PC-3 (cell line): ENCODE results near the gene MYO16. TPM values are rescaled to one million over a fixed set of nuclear protein-coding genes. Genes with fewer than 3 reads are reported as not detected.

Experiments
- ATAC-seq: fragments of 200-7000 bp; cut with Tn5 transposase; 2 replicates; pipeline ENCODE4 v1.9.1; 2020; ENCODE audit warnings: mild to moderate bottlenecking, moderate library complexity
- BruUV-seq: library from RNA; stranded (reverse); fragments of 400-500 nt; replicated peaks from 2 replicates; lab custom pipeline; 2021; lab: Mats Ljungman, UMichigan
- CTCF ChIA-PET: fragments of 300-600 bp; sonication (Branson Sonifier 250); formaldehyde crosslinking; loops from one replicate; lab custom pipeline; 2022; ENCODE audit warnings: antibody characterized with exemption; lab: Charles Lee
- POLR2A ChIA-PET: fragments of 300-600 bp; sonication (Branson Sonifier 250); formaldehyde crosslinking; loops from one replicate; lab custom pipeline; 2022; ENCODE audit warnings: antibody characterized with exemption; ENCODE audit not compliant: unreplicated experiment; lab: Charles Lee
- DNase-seq: peaks from one replicate; pipeline ENCODE4 v3.0.0-alpha.2; 2015
- H2AFZ ChIP-seq: fragments of 300-600 bp; sonication (generic); 2 replicates; pipeline ENCODE4 v1.6.0; 2016; ENCODE audit warnings: antibody characterized with exemption, low read length
- H3F3A ChIP-seq: fragments of 300-600 bp; sonication (generic); one replicate; pipeline ENCODE4 v1.6.0; 2017; ENCODE audit warnings: antibody characterized with exemption, low read length, control low read depth, mild to moderate bottlenecking; ENCODE audit not compliant: unreplicated experiment
- H3K27ac ChIP-seq: fragments of 300-600 bp; sonication (generic); 2 replicates; pipeline ENCODE4 v1.5.1; 2016; ENCODE audit warnings: mild to moderate bottlenecking, low read length
- H3K27me3 ChIP-seq: fragments of 300-600 bp; sonication (generic); 2 replicates; pipeline ENCODE4 v1.6.1; 2016; ENCODE audit warnings: low read length, mixed read lengths
- H3K36me3 ChIP-seq: fragments of 300-600 bp; sonication (generic); 2 replicates; pipeline ENCODE4 v1.6.1; 2016; ENCODE audit warnings: low read depth, mixed run types, low read length, mixed read lengths
- H3K4me1 ChIP-seq: fragments of 300-600 bp; sonication (generic); 2 replicates; pipeline ENCODE4 v1.5.1; 2016; ENCODE audit warnings: low read length; ENCODE audit not compliant: insufficient read depth
- H3K4me2 ChIP-seq: fragments of 300-600 bp; sonication (generic); 2 replicates; pipeline ENCODE4 v1.6.0; 2016; ENCODE audit warnings: low read length
- H3K4me3 ChIP-seq: fragments of 300-600 bp; sonication (generic); 2 replicates; pipeline ENCODE4 v1.5.1; 2016; ENCODE audit warnings: mild to moderate bottlenecking, low read length, mixed read lengths
- H3K79me2 ChIP-seq: fragments of 300-600 bp; sonication (generic); 2 replicates; pipeline ENCODE4 v1.6.1; 2017; ENCODE audit warnings: low read length, mixed read lengths
- H3K9ac ChIP-seq: fragments of 300-600 bp; sonication (generic); 2 replicates; pipeline ENCODE4 v1.6.0; 2016; ENCODE audit warnings: mild to moderate bottlenecking, low read length
- H3K9me2 ChIP-seq: fragments of 300-600 bp; sonication (generic); replicated peaks from 2 replicates; pipeline ENCODE4 v1.6.1; 2016; ENCODE audit warnings: mixed run types, low read length, mixed read lengths
- H3K9me3 ChIP-seq: fragments of 300-600 bp; sonication (generic); 2 replicates; pipeline ENCODE4 v1.6.1; 2016; ENCODE audit warnings: low read length, mixed read lengths
- H4K20me1 ChIP-seq: fragments of 300-600 bp; sonication (generic); 2 replicates; pipeline ENCODE4 v1.6.1; 2016; ENCODE audit warnings: low read length, mixed read lengths
- EZH2 ChIP-seq: fragments of 300-600 bp; sonication (generic); IDR thresholded peaks from one replicate; pipeline ENCODE4 v1.6.1; 2017; ENCODE audit warnings: antibody characterized with exemption, mild to moderate bottlenecking, low read length; ENCODE audit not compliant: unreplicated experiment
- EZH2phosphoT487 ChIP-seq: fragments of 300-600 bp; sonication (generic); IDR thresholded peaks from 2 replicates; pipeline ENCODE4 v1.6.1; 2018; ENCODE audit warnings: mild to moderate bottlenecking, antibody characterized with exemption, low read length, borderline replicate concordance
- intact Hi-C: fragments of 100-400 bp; cut with micrococcal nuclease; formaldehyde crosslinking; loops from 2 replicates; pipeline ENCODE4 v1.9.0; 2023
- total RNA-seq: library from RNA; depleted of rRNA; stranded (reverse); fragments of >200 nt; gene quantifications from 2 replicates; pipeline ENCODE4 v1.2.3, GENCODE V29; 2014
- TF ChIP-seq, protein P1 (sequence below): fragments of 300-600 bp; sonication (generic); conservative IDR thresholded peaks from 2 replicates; pipeline ENCODE4 v1.5.1; 2017; ENCODE audit warnings: antibody characterized with exemption, low read depth, mild to moderate bottlenecking, low read length

The MYO16 gene
- total RNA-seq, 1 experiment from 2014 or later, result not detected

DNA sequence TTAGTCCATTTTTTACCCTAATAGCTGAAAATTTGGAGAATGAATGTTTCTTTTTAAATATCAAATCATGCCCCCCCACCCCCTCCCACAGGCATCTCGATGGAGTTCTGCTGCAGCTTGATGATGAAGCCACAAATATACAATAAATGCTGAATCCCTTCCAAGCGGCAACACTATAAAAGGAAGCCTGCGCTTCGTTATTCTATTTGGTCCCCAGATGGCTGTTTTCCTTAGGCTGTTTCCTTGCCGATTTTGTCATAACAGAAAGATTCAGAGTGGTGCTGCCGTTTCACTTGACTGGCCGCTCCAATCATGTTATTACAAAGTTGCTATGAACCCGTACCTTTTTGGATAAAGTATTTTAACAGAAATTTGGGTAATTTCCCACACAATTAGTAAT lies 79.5 kb downstream of the MYO16 start:
- no TSS peak for BruUV-seq
- ATAC-seq, result no peak

DNA sequence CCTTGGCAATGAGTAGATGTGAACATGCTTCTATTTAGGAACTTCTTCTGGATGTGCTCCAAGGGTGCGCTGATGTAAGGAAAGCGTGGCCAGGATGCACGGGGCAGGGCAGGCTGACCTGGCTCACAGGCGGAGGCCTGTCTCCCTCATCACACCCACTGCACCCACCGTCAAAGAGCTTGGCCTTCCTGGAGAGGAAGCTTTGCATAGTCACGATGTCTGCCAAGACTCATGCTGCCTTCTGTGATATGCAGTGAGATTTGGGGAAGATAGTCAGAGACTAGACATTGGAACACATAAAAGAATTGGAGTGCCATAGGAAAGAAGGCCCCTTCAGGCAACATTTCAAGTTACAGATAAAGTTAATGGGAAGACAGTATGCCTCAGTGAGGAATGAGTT lies 82.0 kb downstream of the MYO16 start:
- Histone ChIP-seq H3K4me2 (no peak overlapping the region), H3K9me3 (no peaks in the 10 kb centered on the region), H3K4me1 (no peaks in the 10 kb centered on the region), H2AFZ (no peak overlapping the region), H3K36me3 (no peaks in the 10 kb centered on the region), H3K9ac (no peak overlapping the region), H3K4me3 (no peak overlapping the region), H3F3A (no peaks in the 10 kb centered on the region), H3K9me2 (no peaks in the 10 kb centered on the region), H3K27me3 (peaks cover 29% of the 10 kb centered on the region), H3K79me2 (no peaks in the 10 kb centered on the region), H4K20me1 (no peaks in the 10 kb centered on the region), H3K27ac (no peak overlapping the region)
- DNase-seq (no peak), ATAC-seq (no peak)
- no peak for TF ChIP-seq EZH2
- TF ChIP-seq, protein P1, sequence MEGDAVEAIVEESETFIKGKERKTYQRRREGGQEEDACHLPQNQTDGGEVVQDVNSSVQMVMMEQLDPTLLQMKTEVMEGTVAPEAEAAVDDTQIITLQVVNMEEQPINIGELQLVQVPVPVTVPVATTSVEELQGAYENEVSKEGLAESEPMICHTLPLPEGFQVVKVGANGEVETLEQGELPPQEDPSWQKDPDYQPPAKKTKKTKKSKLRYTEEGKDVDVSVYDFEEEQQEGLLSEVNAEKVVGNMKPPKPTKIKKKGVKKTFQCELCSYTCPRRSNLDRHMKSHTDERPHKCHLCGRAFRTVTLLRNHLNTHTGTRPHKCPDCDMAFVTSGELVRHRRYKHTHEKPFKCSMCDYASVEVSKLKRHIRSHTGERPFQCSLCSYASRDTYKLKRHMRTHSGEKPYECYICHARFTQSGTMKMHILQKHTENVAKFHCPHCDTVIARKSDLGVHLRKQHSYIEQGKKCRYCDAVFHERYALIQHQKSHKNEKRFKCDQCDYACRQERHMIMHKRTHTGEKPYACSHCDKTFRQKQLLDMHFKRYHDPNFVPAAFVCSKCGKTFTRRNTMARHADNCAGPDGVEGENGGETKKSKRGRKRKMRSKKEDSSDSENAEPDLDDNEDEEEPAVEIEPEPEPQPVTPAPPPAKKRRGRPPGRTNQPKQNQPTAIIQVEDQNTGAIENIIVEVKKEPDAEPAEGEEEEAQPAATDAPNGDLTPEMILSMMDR, result no peak
- ChIA-PET CTCF (no interaction called here), POLR2A (no interaction called here)
- intact Hi-C loops, result no loop called here
- BruUV-seq, result no TSS peak

More for the DNA sequence above, 79.5 kb downstream of the MYO16 start:
- Histone ChIP-seq H3K4me2 (no peak overlapping the region), H4K20me1 (no peaks in the 10 kb centered on the region), H3F3A (no peaks in the 10 kb centered on the region), H3K27ac (no peak overlapping the region), H3K27me3 (peaks cover 10% of the 10 kb centered on the region; the same call in 1 of the 2 replicates), H3K79me2 (no peaks in the 10 kb centered on the region), H3K4me3 (no peak overlapping the region), H3K9ac (no peak overlapping the region), H3K9me3 (no peaks in the 10 kb centered on the region), H2AFZ (no peak overlapping the region), H3K36me3 (no peaks in the 10 kb centered on the region), H3K4me1 (no peaks in the 10 kb centered on the region), H3K9me2 (no peaks in the 10 kb centered on the region)
- POLR2A ChIA-PET, result no interaction called here
- intact Hi-C loops, result no loop called here
- CTCF ChIA-PET, result no interaction called here
- TF ChIP-seq EZH2phosphoT487, result no peak
- TF ChIP-seq, protein P1, result no peak
- no peak for TF ChIP-seq EZH2
- DNase-seq, result no peak

DNA sequence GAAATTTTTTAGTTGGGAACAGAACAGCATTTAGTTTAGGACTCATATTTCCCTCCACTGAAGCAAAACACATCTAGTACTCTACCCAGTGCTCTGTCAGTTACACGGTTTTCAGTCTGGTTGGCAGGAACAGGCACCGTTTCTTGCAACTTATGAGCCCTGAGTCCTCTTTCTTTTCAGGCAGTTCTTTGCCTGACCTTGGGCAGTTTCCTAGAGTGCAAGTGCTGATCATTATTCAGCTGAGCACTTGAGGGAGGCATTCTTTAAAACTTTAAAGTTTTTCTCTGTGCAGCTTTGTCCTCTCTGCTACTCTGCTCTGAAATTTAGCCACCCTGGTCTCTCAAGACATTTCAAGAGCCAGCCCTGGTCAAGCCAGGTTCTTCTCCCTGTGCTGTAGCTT lies 96.1 kb downstream of the MYO16 start:
- CTCF ChIA-PET, result no interaction called here

More for the DNA sequence above, 96.1 kb downstream of the MYO16 start:
- no peaks in the 10 kb centered on the region for H3K4me1 ChIP-seq
- H3K4me3 ChIP-seq, result no peak overlapping the region
- H2AFZ ChIP-seq, result no peak overlapping the region
- ATAC-seq (no peak), DNase-seq (no peak)
- peaks cover 3% of the 10 kb centered on the region; the same call in 1 of the 2 replicates for H3K27me3 ChIP-seq
- BruUV-seq, result no TSS peak
- no peak overlapping the region for H3K27ac ChIP-seq
- no peaks in the 10 kb centered on the region for H3K9me2 ChIP-seq
- no peaks in the 10 kb centered on the region for H3K79me2 ChIP-seq
- intact Hi-C loops, result no loop called here
- no peaks in the 10 kb centered on the region for H3F3A ChIP-seq
- H3K9me3 ChIP-seq, result no peaks in the 10 kb centered on the region
- TF ChIP-seq EZH2 (no peak), EZH2phosphoT487 (no peak)
- TF ChIP-seq, protein P1, result no peak
- H3K4me2 ChIP-seq, result no peak overlapping the region
- H3K9ac ChIP-seq, result no peak overlapping the region
- POLR2A ChIA-PET, result no interaction called here
- no peaks in the 10 kb centered on the region for H3K36me3 ChIP-seq
- H4K20me1 ChIP-seq, result no peaks in the 10 kb centered on the region
